GM23338 (cell line): ENCODE measurements around the gene BEND7. TPM values are rescaled to one million over a fixed set of nuclear protein-coding genes. Genes with fewer than 3 reads are reported as not detected.

ENCODE experiments used
- ATAC-seq: fragments of 200-7000 bp; cut with Tn5 transposase; 3 replicates; pipeline ENCODE4 v1.9.1; 2020
- DNase-seq: peaks from one replicate; pipeline ENCODE4 v3.0.0-alpha.2; 2015; ENCODE audit warnings: low spot score
- H2AFZ ChIP-seq: fragments of 200-600 bp; sonication (generic); 2 replicates; pipeline ENCODE4 v1.8.0; 2016; ENCODE audit warnings: antibody characterized with exemption, mild to moderate bottlenecking, moderate library complexity
- H3F3A ChIP-seq: fragments of 200-600 bp; sonication (generic); replicated peaks from 2 replicates; pipeline ENCODE4 v1.8.0; 2017; ENCODE audit warnings: antibody characterized with exemption, mixed run types, low read depth
- H3K27ac ChIP-seq: fragments of 200-600 bp; sonication (generic); 2 replicates; pipeline ENCODE4 v1.6.1; 2016; ENCODE audit warnings: low read depth
- H3K27me3 ChIP-seq: fragments of 200-600 bp; sonication (generic); 2 replicates; pipeline ENCODE4 v1.8.0; 2016; ENCODE audit warnings: mild to moderate bottlenecking, mixed run types, moderate library complexity; ENCODE audit not compliant: insufficient read depth
- H3K36me3 ChIP-seq: fragments of 200-600 bp; sonication (generic); 2 replicates; pipeline ENCODE4 v1.8.0; 2016; ENCODE audit warnings: mild to moderate bottlenecking; ENCODE audit not compliant: insufficient read depth
- H3K4me1 ChIP-seq: fragments of 200-600 bp; sonication (generic); 2 replicates; pipeline ENCODE4 v1.8.0; 2016; ENCODE audit warnings: mild to moderate bottlenecking, moderate library complexity; ENCODE audit not compliant: insufficient read depth
- H3K4me2 ChIP-seq: fragments of 200-600 bp; sonication (generic); 2 replicates; pipeline ENCODE4 v1.7.1; 2017; ENCODE audit warnings: mixed run types
- H3K4me3 ChIP-seq: fragments of 200-600 bp; sonication (generic); 2 replicates; pipeline ENCODE4 v1.6.1; 2016; ENCODE audit warnings: mixed run types
- H3K79me2 ChIP-seq: fragments of 200-600 bp; sonication (generic); replicated peaks from 2 replicates; pipeline ENCODE4 v1.8.0; 2017; ENCODE audit warnings: mild to moderate bottlenecking; ENCODE audit not compliant: insufficient read depth
- H3K9me2 ChIP-seq: fragments of 200-600 bp; sonication (generic); 2 replicates; pipeline ENCODE4 v1.8.0; 2017; ENCODE audit not compliant: insufficient read depth
- H4K20me1 ChIP-seq: fragments of 200-600 bp; sonication (generic); replicated peaks from 2 replicates; pipeline ENCODE4 v1.8.0; 2017; ENCODE audit warnings: mild to moderate bottlenecking; ENCODE audit not compliant: insufficient read depth
- H3K27ac Mint-ChIP-seq: 2 replicates; pipeline ENCODE4 v1.8.0; 2020; ENCODE audit warnings: inconsistent platforms, mild to moderate bottlenecking, moderate library complexity, mixed read lengths
- H3K27me3 Mint-ChIP-seq: 3 replicates; pipeline ENCODE4 v1.8.0; 2022; ENCODE audit warnings: low read depth, mild to moderate bottlenecking, moderate library complexity, mixed read lengths, inconsistent platforms; ENCODE audit not compliant: insufficient read depth, poor library complexity
- H3K36me3 Mint-ChIP-seq: 3 replicates; pipeline ENCODE4 v1.8.0; 2021; ENCODE audit warnings: low read depth, mild to moderate bottlenecking, inconsistent platforms, moderate library complexity, mixed read lengths
- H3K4me1 Mint-ChIP-seq: 3 replicates; pipeline ENCODE4 v1.8.0; 2020; ENCODE audit warnings: mild to moderate bottlenecking, inconsistent platforms, mixed read lengths
- H3K4me3 Mint-ChIP-seq: 3 replicates; pipeline ENCODE4 v1.8.0; 2021; ENCODE audit warnings: moderate library complexity, mild to moderate bottlenecking, inconsistent platforms, mixed read lengths
- H3K9me3 Mint-ChIP-seq: 3 replicates; pipeline ENCODE4 v1.8.0; 2020; ENCODE audit warnings: moderate library complexity, mild to moderate bottlenecking, inconsistent platforms, mixed read lengths
- CTCF ChIP-seq, 2 experiments: fragments of 200-600 bp in 1 of 2; sonication (generic) in 1 of 2; conservative IDR thresholded peaks; 2 replicates each; pipeline versions ENCODE4 v1.5.1 to v1.6.1; 2016 to 2017; ENCODE audit warnings: antibody characterized with exemption in 2 of 2, low read depth in 2 of 2, mild to moderate bottlenecking in 2 of 2, moderate library complexity in 1 of 2
- EZH2 ChIP-seq: fragments of 200-600 bp; sonication (generic); IDR thresholded peaks from one replicate; pipeline ENCODE4 v1.8.0; 2017; ENCODE audit warnings: antibody characterized with exemption, mild to moderate bottlenecking, low read depth; ENCODE audit not compliant: unreplicated experiment
- EZH2phosphoT487 ChIP-seq: fragments of 200-600 bp; sonication (generic); IDR thresholded peaks from one replicate; pipeline ENCODE4 v1.8.1; 2018; ENCODE audit warnings: antibody characterized with exemption; ENCODE audit not compliant: unreplicated experiment
- POLR2AphosphoS5 ChIP-seq: IDR thresholded peaks from 2 replicates; pipeline ENCODE4 v1.6.1; 2016; ENCODE audit warnings: antibody characterized with exemption, low read depth
- STAT1 ChIP-seq: IDR thresholded peaks from one replicate; pipeline ENCODE4 v1.6.1; 2016; ENCODE audit warnings: antibody characterized with exemption; ENCODE audit not compliant: unreplicated experiment
- polyA plus RNA-seq: library from polyadenylated mRNA; unstranded; fragments of >200 nt; fragmentation: Nextera tagmentation; extraction: Ambion mirVana; gene quantifications from 2 replicates; pipeline ENCODE4 v1.2.1, GENCODE V29; 2016
- total RNA-seq: library from RNA; depleted of rRNA; stranded (reverse); fragments of >200 nt; shearing (Covaris generic); gene quantifications from 2 replicates; pipeline ENCODE4 v1.2.3, GENCODE V29; 2014
- TF ChIP-seq, protein P1 (sequence below): IDR thresholded peaks from 2 replicates; pipeline ENCODE4 v1.6.1; 2016; ENCODE audit warnings: antibody characterized with exemption
- TF ChIP-seq, protein P2 (sequence below): IDR thresholded peaks from one replicate; pipeline ENCODE4 v1.6.1; 2018; ENCODE audit warnings: antibody characterized with exemption; ENCODE audit not compliant: unreplicated experiment

The BEND7 gene
- total and polyA plus RNA-seq, 2 experiments from 2014 or later = 3.1 to 9.6 TPM

DNA sequence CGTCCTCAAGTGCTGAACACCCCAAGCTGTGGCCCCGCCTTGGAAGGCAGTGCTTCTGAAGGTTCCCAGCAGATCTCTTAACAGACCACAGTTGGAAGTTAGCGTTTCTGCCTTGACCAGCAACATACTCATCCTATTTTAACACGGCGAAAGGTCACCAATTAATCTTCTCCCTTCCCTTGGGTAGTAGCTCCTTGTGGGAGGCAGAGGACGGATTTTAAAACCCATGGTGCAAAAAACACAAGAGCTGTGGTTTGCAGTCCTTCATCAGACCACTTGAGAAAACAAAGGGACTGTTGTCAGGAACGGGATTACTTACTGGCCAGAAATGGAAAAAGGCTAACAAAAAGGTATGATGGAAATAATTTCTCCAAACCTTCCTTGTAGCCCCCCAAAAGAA is 87.3 kb downstream of the BEND7 start:
- no peaks in the 10 kb centered on the region for H3F3A ChIP-seq
- no peak overlapping the region for H2AFZ ChIP-seq
- H3K79me2 ChIP-seq = no peaks in the 10 kb centered on the region
- Mint-ChIP-seq H3K4me3 (no peak overlapping the region), H3K9me3 (no peaks in the 10 kb centered on the region), H3K27ac (no peak overlapping the region), H3K27me3 (peaks cover 18% of the 10 kb centered on the region), H3K36me3 (no peaks in the 10 kb centered on the region), H3K4me1 (peaks cover 35% of the 10 kb centered on the region)
- H3K27ac ChIP-seq = no peak overlapping the region
- TF ChIP-seq STAT1 (no peak), EZH2 (no peak), EZH2phosphoT487 (no peak)
- TF ChIP-seq, protein P1, sequence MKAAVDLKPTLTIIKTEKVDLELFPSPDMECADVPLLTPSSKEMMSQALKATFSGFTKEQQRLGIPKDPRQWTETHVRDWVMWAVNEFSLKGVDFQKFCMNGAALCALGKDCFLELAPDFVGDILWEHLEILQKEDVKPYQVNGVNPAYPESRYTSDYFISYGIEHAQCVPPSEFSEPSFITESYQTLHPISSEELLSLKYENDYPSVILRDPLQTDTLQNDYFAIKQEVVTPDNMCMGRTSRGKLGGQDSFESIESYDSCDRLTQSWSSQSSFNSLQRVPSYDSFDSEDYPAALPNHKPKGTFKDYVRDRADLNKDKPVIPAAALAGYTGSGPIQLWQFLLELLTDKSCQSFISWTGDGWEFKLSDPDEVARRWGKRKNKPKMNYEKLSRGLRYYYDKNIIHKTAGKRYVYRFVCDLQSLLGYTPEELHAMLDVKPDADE = no peak
- TF ChIP-seq, protein P2, sequence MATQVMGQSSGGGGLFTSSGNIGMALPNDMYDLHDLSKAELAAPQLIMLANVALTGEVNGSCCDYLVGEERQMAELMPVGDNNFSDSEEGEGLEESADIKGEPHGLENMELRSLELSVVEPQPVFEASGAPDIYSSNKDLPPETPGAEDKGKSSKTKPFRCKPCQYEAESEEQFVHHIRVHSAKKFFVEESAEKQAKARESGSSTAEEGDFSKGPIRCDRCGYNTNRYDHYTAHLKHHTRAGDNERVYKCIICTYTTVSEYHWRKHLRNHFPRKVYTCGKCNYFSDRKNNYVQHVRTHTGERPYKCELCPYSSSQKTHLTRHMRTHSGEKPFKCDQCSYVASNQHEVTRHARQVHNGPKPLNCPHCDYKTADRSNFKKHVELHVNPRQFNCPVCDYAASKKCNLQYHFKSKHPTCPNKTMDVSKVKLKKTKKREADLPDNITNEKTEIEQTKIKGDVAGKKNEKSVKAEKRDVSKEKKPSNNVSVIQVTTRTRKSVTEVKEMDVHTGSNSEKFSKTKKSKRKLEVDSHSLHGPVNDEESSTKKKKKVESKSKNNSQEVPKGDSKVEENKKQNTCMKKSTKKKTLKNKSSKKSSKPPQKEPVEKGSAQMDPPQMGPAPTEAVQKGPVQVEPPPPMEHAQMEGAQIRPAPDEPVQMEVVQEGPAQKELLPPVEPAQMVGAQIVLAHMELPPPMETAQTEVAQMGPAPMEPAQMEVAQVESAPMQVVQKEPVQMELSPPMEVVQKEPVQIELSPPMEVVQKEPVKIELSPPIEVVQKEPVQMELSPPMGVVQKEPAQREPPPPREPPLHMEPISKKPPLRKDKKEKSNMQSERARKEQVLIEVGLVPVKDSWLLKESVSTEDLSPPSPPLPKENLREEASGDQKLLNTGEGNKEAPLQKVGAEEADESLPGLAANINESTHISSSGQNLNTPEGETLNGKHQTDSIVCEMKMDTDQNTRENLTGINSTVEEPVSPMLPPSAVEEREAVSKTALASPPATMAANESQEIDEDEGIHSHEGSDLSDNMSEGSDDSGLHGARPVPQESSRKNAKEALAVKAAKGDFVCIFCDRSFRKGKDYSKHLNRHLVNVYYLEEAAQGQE = no peak
- ATAC-seq (no peak), DNase-seq (no peak)
- H3K36me3 ChIP-seq = no peaks in the 10 kb centered on the region
- H3K4me1 ChIP-seq = peaks cover 13% of the 10 kb centered on the region
- H3K9me2 ChIP-seq = no peaks in the 10 kb centered on the region
- peaks cover 33% of the 10 kb centered on the region for H3K27me3 ChIP-seq
- no peak overlapping the region for H3K4me2 ChIP-seq
- no peaks in the 10 kb centered on the region for H4K20me1 ChIP-seq
- no peak overlapping the region for H3K4me3 ChIP-seq

GRCh38 chr10:13440185-13441061 is 88.4 kb downstream of the BEND7 start:
- Histone ChIP-seq H3F3A (no peaks in the 10 kb centered on the region), H3K27me3 (peaks cover 33% of the 10 kb centered on the region), H3K27ac (no peak overlapping the region), H4K20me1 (no peaks in the 10 kb centered on the region), H3K4me3 (peak overlapping the region; percentile 79), H3K4me1 (peaks cover 13% of the 10 kb centered on the region), H2AFZ (peak overlapping the region; percentile 100), H3K36me3 (no peaks in the 10 kb centered on the region), H3K9me2 (no peaks in the 10 kb centered on the region), H3K79me2 (no peaks in the 10 kb centered on the region), H3K4me2 (peak overlapping the region; percentile 99)
- TF ChIP-seq POLR2AphosphoS5 (no peak), CTCF (conservative IDR thresholded peaks at IDR 0.05; ENCODE audit: low read depth in 2 of 2) (peak; percentile 86 to 94)
- Mint-ChIP-seq H3K4me1 (peaks cover 32% of the 10 kb centered on the region), H3K27ac (no peak overlapping the region), H3K36me3 (no peaks in the 10 kb centered on the region), H3K9me3 (no peaks in the 10 kb centered on the region), H3K4me3 (peak overlapping the region; percentile 69), H3K27me3 (peaks cover 20% of the 10 kb centered on the region)
- ATAC-seq (peak; percentile 87), DNase-seq (peak; percentile 83)
